Coronary artery (tissue), 2 donors: ENCODE results near the gene DTX4.

Experiments used
- DNase-seq: peaks from one replicate; pipeline ENCODE4 v3.0.0-alpha.2; 2017; ENCODE audit warnings: low spot score
- H3K27ac ChIP-seq, 2 donors: fragments of 200-600 bp; sonication (generic); one replicate each; pipeline ENCODE4 v1.5.1; 2016 to 2019
- H3K4me3 ChIP-seq: fragments of 200-600 bp; sonication (generic); 2 replicates; pipeline ENCODE4 v1.5.1; 2016; ENCODE audit warnings: mild to moderate bottlenecking, moderate library complexity
- CTCF ChIP-seq: fragments of 200-600 bp; sonication (generic); IDR thresholded peaks from one replicate; pipeline ENCODE4 v1.5.1; 2019; ENCODE audit warnings: antibody characterized with exemption

DTX4 gene

GRCh38 chr11:59225017-59225416, 53.1 kb downstream of the DTX4 start:
- no peak overlapping the region for H3K27ac ChIP-seq

GRCh38 chr11:59226396-59226795, 54.5 kb downstream of the DTX4 start:
- H3K4me3 ChIP-seq = no peak overlapping the region
- no peak for TF ChIP-seq CTCF
- DNase-seq = no peak
- H3K27ac ChIP-seq = no peak overlapping the region

More at GRCh38 chr11:59225017-59225416, 53.1 kb downstream of the DTX4 start:
- TF ChIP-seq CTCF = no peak
- no peak for DNase-seq
- H3K4me3 ChIP-seq = no peak overlapping the region

- no peak overlapping the region for H3K27ac ChIP-seq
- no peak for DNase-seq
- TF ChIP-seq CTCF = no peak
- H3K4me3 ChIP-seq = no peak overlapping the region
Observed at GRCh38 chr11:59240322-59240721, 68.4 kb downstream of the DTX4 start.

GRCh38 chr11:59243633-59244032, 71.7 kb downstream of the DTX4 start:
- TF ChIP-seq CTCF = no peak
- Histone ChIP-seq H3K27ac (no peak overlapping the region), H3K4me3 (no peak overlapping the region)
- no peak for DNase-seq

- Histone ChIP-seq H3K27ac (peak overlapping the region in 1 of 2 donors; percentile 57), H3K4me3 (no peak overlapping the region)
- no peak for DNase-seq
- no peak for TF ChIP-seq CTCF
Observed at GRCh38 chr11:59247531-59248227, 75.7 kb downstream of the DTX4 start.

GRCh38 chr11:59249535-59249934, 77.6 kb downstream of the DTX4 start:
- TF ChIP-seq CTCF = no peak
- Histone ChIP-seq H3K4me3 (no peak overlapping the region), H3K27ac (no peak overlapping the region)
- DNase-seq = no peak

GRCh38 chr11:59253001-59253400, 81.1 kb downstream of the DTX4 start:
- no peak overlapping the region for H3K4me3 ChIP-seq
- no peak for TF ChIP-seq CTCF
- no peak overlapping the region for H3K27ac ChIP-seq
- DNase-seq = no peak
